CD4-positive, CD25-positive, alpha-beta regulatory T cell (primary cell): ENCODE results near the gene CPED1. TPM values are rescaled to one million over a fixed set of nuclear protein-coding genes. Genes with fewer than 3 reads are reported as not detected.

Experiments used
- ATAC-seq, 2 donors: fragments of 150-1000 bp; cut with Tn5 transposase; one replicate each; pipeline ENCODE4 v1.10.0; 2021; ENCODE audit warnings: low read depth in 2 of 2, moderate number of reproducible peaks in 2 of 2, moderate library complexity in 1 of 2
- DNase-seq, 3 donors: peaks; one replicate each; pipeline versions ENCODE4 v3.0.0 to v3.0.0-alpha.2; 2012 to 2022; ENCODE audit warnings: mixed read lengths in 1 of 3
- H3K27ac ChIP-seq: one replicate; pipeline ENCODE4 v1.7.0; 2013; ENCODE audit warnings: mild to moderate bottlenecking, low read length; ENCODE audit not compliant: insufficient read depth, poor library complexity, severe bottlenecking
- H3K27me3 ChIP-seq: one replicate; pipeline ENCODE4 v1.7.0; 2013; ENCODE audit warnings: low read length; ENCODE audit not compliant: control insufficient read depth, insufficient read depth
- H3K36me3 ChIP-seq: one replicate; pipeline ENCODE4 v1.7.0; 2013; ENCODE audit warnings: mild to moderate bottlenecking, low read length, moderate library complexity; ENCODE audit not compliant: control insufficient read depth, insufficient read depth
- H3K4me1 ChIP-seq: 2 replicates; pipeline ENCODE4 v1.7.0; 2013; ENCODE audit warnings: mild to moderate bottlenecking, low read length; ENCODE audit not compliant: insufficient read depth, control insufficient read depth, poor library complexity, severe bottlenecking
- H3K4me3 ChIP-seq: one replicate; pipeline ENCODE4 v1.7.0; 2013; ENCODE audit warnings: low read depth, mild to moderate bottlenecking, low read length, moderate library complexity
- H3K9me3 ChIP-seq, 2 experiments: 1 replicate in 1 of 2; 2 replicates in 1 of 2; pipeline ENCODE4 v1.7.0; 2013; ENCODE audit warnings: low read length in 2 of 2, mild to moderate bottlenecking in 1 of 2, moderate library complexity in 1 of 2; ENCODE audit not compliant: control insufficient read depth in 2 of 2
- H3K27ac Mint-ChIP-seq, 3 donors: one replicate each; pipeline ENCODE4 v1.8.0; 2020 to 2022; ENCODE audit warnings: mild to moderate bottlenecking in 3 of 3, mixed read lengths in 3 of 3, moderate library complexity in 2 of 3
- H3K27me3 Mint-ChIP-seq: one replicate; pipeline ENCODE4 v1.8.0; 2022; ENCODE audit warnings: mild to moderate bottlenecking, mixed read lengths
- H3K36me3 Mint-ChIP-seq: one replicate; pipeline ENCODE4 v1.8.0; 2020; ENCODE audit warnings: mixed read lengths
- H3K4me1 Mint-ChIP-seq, 4 donors: one replicate each; pipeline ENCODE4 v1.8.0; 2020 to 2022; ENCODE audit warnings: mixed read lengths in 4 of 4, mild to moderate bottlenecking in 1 of 4
- H3K4me3 Mint-ChIP-seq, 4 donors: one replicate each; pipeline ENCODE4 v1.8.0; 2020 to 2022; ENCODE audit warnings: mild to moderate bottlenecking in 4 of 4, mixed read lengths in 4 of 4, moderate library complexity in 3 of 4
- H3K9me3 Mint-ChIP-seq, 7 donors: one replicate each; pipeline ENCODE4 v1.8.0; 2020 to 2022; ENCODE audit warnings: mixed read lengths in 7 of 7, mild to moderate bottlenecking in 3 of 7, moderate library complexity in 2 of 7
- polyA plus RNA-seq, 4 donors: library from polyadenylated mRNA; unstranded; fragments of 300-500 nt; fragmentation: Illumina TruSeq; gene quantifications; one replicate each; pipeline ENCODE4 v1.2.3, GENCODE V29; 2021
- total RNA-seq: library from RNA; stranded (reverse); gene quantifications from one replicate; pipeline ENCODE4 v1.2.3, GENCODE V29; 2022

Gene CPED1
- total and polyA plus RNA-seq, 5 donors from 2014 or later: 0.17 to 0.24 TPM; not detected in 3

DNA sequence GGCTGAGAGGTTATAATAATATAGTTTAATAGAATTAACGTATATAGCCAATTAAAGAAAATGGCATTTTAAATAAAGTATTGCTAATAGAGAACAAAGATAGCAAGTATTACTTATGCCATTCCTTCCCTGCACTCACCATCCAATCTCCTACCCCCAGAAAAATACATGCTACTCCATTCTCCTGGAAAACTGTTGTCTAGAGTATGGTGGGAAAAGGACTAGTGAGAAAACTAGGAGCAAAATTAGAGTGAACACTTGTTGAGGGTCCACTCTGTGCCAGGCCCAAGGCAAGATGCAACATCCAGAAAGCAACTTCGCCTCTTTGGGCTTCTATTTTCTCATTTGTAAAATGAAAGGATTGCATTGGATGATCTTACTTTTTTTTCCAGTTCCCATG lies 149.1 kb downstream of the CPED1 start:
- no peak for DNase-seq
- no peak for ATAC-seq
- H3K4me1 Mint-ChIP-seq: peaks cover 0 to 2% (median 0%) of the 10 kb centered on the region in 4 donors
- no peaks in the 10 kb centered on the region for H3K36me3 ChIP-seq
- H3K27me3 ChIP-seq: no peaks in the 10 kb centered on the region
- no peaks in the 10 kb centered on the region for H3K9me3 Mint-ChIP-seq
- H3K9me3 ChIP-seq: no peaks in the 10 kb centered on the region
- no peak overlapping the region for H3K27ac ChIP-seq
- H3K4me1 ChIP-seq: no peaks in the 10 kb centered on the region
- no peaks in the 10 kb centered on the region for H3K27me3 Mint-ChIP-seq
- H3K4me3 Mint-ChIP-seq: no peak overlapping the region
- H3K36me3 Mint-ChIP-seq: no peaks in the 10 kb centered on the region
- H3K27ac Mint-ChIP-seq: no peak overlapping the region
- no peak overlapping the region for H3K4me3 ChIP-seq

DNA sequence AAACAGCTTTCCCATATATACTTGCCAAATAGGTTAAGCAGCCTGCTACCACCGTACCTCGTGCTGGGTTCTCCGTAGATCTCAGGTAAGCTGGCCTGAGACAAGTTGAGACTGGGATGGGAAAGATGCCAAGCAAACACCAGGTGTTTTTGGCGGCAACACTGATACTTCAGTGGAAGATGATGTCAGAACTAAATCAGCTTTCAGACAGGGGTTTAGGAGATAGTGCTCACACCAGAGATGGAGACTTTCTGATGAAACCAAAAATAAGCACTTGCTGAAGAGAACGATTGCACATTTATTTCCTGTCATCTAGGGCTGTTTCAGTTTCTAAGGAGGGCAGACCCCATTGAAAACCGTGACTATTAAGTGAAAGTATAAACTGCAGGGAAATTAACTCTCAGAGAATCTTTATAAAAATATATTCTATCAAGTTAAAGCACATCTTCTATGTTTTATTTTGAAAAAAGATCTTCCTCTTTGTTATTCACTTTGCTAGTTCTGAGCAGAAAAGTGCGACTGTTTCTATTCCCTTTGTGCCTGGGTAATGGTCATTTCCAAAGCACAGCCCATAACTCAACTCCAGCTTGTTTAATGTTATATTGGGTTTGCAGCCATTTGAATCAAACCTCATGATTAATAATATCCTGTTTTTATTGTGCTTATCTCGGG lies 149.9 kb downstream of the CPED1 start:
- Histone ChIP-seq H3K36me3 (no peaks in the 10 kb centered on the region), H3K27me3 (no peaks in the 10 kb centered on the region), H3K9me3 (no peaks in the 10 kb centered on the region), H3K4me1 (no peaks in the 10 kb centered on the region), H3K4me3 (no peak overlapping the region), H3K27ac (no peak overlapping the region)
- DNase-seq (peak in 1 of 3 donors; percentile 14), ATAC-seq (peak in 1 of 2 donors; percentile 37)
- Mint-ChIP-seq H3K27ac (no peak overlapping the region), H3K4me1 (peaks cover 0 to 2% (median 0%) of the 10 kb centered on the region in 4 donors), H3K36me3 (no peaks in the 10 kb centered on the region), H3K9me3 (no peaks in the 10 kb centered on the region), H3K27me3 (no peaks in the 10 kb centered on the region), H3K4me3 (peak overlapping the region in 1 of 4 donors; percentile 49)

- H3K4me3 Mint-ChIP-seq: no peak overlapping the region
- DNase-seq (no peak), ATAC-seq (no peak)
- H3K27me3 ChIP-seq: no peaks in the 10 kb centered on the region
- H3K4me1 ChIP-seq: no peaks in the 10 kb centered on the region
- H3K36me3 Mint-ChIP-seq: no peaks in the 10 kb centered on the region
- no peak overlapping the region for H3K27ac Mint-ChIP-seq
- no peak overlapping the region for H3K27ac ChIP-seq
- H3K9me3 ChIP-seq: no peaks in the 10 kb centered on the region
- H3K4me3 ChIP-seq: no peak overlapping the region
- H3K27me3 Mint-ChIP-seq: no peaks in the 10 kb centered on the region
- H3K9me3 Mint-ChIP-seq: no peaks in the 10 kb centered on the region
- H3K36me3 ChIP-seq: no peaks in the 10 kb centered on the region
- H3K4me1 Mint-ChIP-seq: peaks cover 0 to 2% (median 0%) of the 10 kb centered on the region in 4 donors
These were observed 150.9 kb downstream of the CPED1 start for GRCh38 chr7:121139427-121139826.

DNA sequence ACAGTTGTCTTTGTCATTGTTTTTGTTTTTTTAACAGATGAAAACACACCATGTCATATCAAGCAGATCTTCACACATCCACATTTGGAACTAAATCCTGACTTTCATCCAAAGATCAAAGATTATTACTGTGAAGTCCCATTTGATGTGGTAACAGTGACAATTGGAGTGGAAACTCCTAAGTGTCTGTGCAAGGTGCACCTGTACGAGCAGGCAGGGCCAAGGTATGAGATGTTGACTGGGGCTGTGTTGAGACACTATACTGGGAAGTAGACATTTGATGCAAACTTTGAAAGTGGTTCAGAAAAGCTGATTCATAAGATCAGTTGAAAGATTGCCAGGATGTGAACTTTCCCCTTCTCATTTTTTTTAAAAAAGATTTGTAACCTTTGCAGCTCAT lies 152.3 kb downstream of the CPED1 start:
- H3K27ac Mint-ChIP-seq: no peak overlapping the region
- DNase-seq (no peak), ATAC-seq (no peak)
- H3K27me3 Mint-ChIP-seq: no peaks in the 10 kb centered on the region
- H3K4me3 Mint-ChIP-seq: no peak overlapping the region
- Histone ChIP-seq H3K27ac (no peak overlapping the region), H3K36me3 (no peaks in the 10 kb centered on the region), H3K27me3 (no peaks in the 10 kb centered on the region), H3K4me3 (no peak overlapping the region), H3K4me1 (no peaks in the 10 kb centered on the region), H3K9me3 (no peaks in the 10 kb centered on the region)
- H3K4me1 Mint-ChIP-seq: peaks cover 0 to 2% (median 0%) of the 10 kb centered on the region in 4 donors
- no peaks in the 10 kb centered on the region for H3K36me3 Mint-ChIP-seq
- H3K9me3 Mint-ChIP-seq: no peaks in the 10 kb centered on the region

- Mint-ChIP-seq H3K4me3 (no peak overlapping the region), H3K9me3 (peaks cover 0 to 2% (median 0%) of the 10 kb centered on the region in 7 donors), H3K27me3 (no peaks in the 10 kb centered on the region), H3K4me1 (no peaks in the 10 kb centered on the region), H3K36me3 (no peaks in the 10 kb centered on the region), H3K27ac (no peak overlapping the region)
- H3K36me3 ChIP-seq: no peaks in the 10 kb centered on the region
- ATAC-seq (no peak), DNase-seq (no peak)
- no peak overlapping the region for H3K27ac ChIP-seq
- H3K4me3 ChIP-seq: no peak overlapping the region
- H3K9me3 ChIP-seq: no peaks in the 10 kb centered on the region
- no peaks in the 10 kb centered on the region for H3K27me3 ChIP-seq
- H3K4me1 ChIP-seq: no peaks in the 10 kb centered on the region
These were observed 163.3 kb downstream of the CPED1 start for GRCh38 chr7:121151774-121152221.

- no peak overlapping the region for H3K4me3 Mint-ChIP-seq
- no peak overlapping the region for H3K4me3 ChIP-seq
- H3K27me3 Mint-ChIP-seq: no peaks in the 10 kb centered on the region
These were observed 164.9 kb downstream of the CPED1 start for GRCh38 chr7:121153411-121153810.

GRCh38 chr7:121153995-121154394 lies 165.5 kb downstream of the CPED1 start:
- no peak overlapping the region for H3K4me3 ChIP-seq
- Mint-ChIP-seq H3K4me1 (no peaks in the 10 kb centered on the region), H3K27me3 (no peaks in the 10 kb centered on the region), H3K4me3 (no peak overlapping the region), H3K36me3 (no peaks in the 10 kb centered on the region), H3K27ac (no peak overlapping the region), H3K9me3 (peaks cover 0 to 2% (median 0%) of the 10 kb centered on the region in 7 donors)
- no peaks in the 10 kb centered on the region for H3K4me1 ChIP-seq
- no peaks in the 10 kb centered on the region for H3K27me3 ChIP-seq
- DNase-seq (no peak), ATAC-seq (no peak)
- no peak overlapping the region for H3K27ac ChIP-seq
- no peaks in the 10 kb centered on the region for H3K36me3 ChIP-seq
- no peaks in the 10 kb centered on the region for H3K9me3 ChIP-seq

More at GRCh38 chr7:121153411-121153810, 164.9 kb downstream of the CPED1 start:
- H3K36me3 Mint-ChIP-seq: no peaks in the 10 kb centered on the region
- no peaks in the 10 kb centered on the region for H3K4me1 Mint-ChIP-seq
- no peak for ATAC-seq
- no peak for DNase-seq
- Histone ChIP-seq H3K4me1 (no peaks in the 10 kb centered on the region), H3K36me3 (no peaks in the 10 kb centered on the region), H3K27me3 (no peaks in the 10 kb centered on the region), H3K9me3 (no peaks in the 10 kb centered on the region), H3K27ac (no peak overlapping the region)
- H3K27ac Mint-ChIP-seq: peak overlapping the region in 1 of 3 donors; percentile 56
- H3K9me3 Mint-ChIP-seq: peaks cover 0 to 2% (median 0%) of the 10 kb centered on the region in 7 donors

- H3K9me3 ChIP-seq: no peaks in the 10 kb centered on the region
- H3K36me3 Mint-ChIP-seq: no peaks in the 10 kb centered on the region
- H3K27ac Mint-ChIP-seq: no peak overlapping the region
- no peak overlapping the region for H3K27ac ChIP-seq
- H3K4me1 ChIP-seq: no peaks in the 10 kb centered on the region
- DNase-seq: no peak
- no peaks in the 10 kb centered on the region for H3K27me3 Mint-ChIP-seq
- no peaks in the 10 kb centered on the region for H3K4me1 Mint-ChIP-seq
- no peak for ATAC-seq
- H3K4me3 Mint-ChIP-seq: no peak overlapping the region
- no peaks in the 10 kb centered on the region for H3K27me3 ChIP-seq
- H3K9me3 Mint-ChIP-seq: peaks cover 0 to 2% (median 0%) of the 10 kb centered on the region in 7 donors
- no peak overlapping the region for H3K4me3 ChIP-seq
- no peaks in the 10 kb centered on the region for H3K36me3 ChIP-seq
These were observed 168.3 kb downstream of the CPED1 start for GRCh38 chr7:121156825-121157224.
